Breast epithelium (tissue), 4 donors: Measurements from ENCODE around the gene AMZ2. TPM values are rescaled to one million over a fixed set of nuclear protein-coding genes. Genes with fewer than 3 reads are reported as not detected.
"Not testable (repeated sequence)": the region's sequence is repeated elsewhere in the genome, so short reads cannot be mapped to it uniquely, and the experiment has no call there.

Experiments
- DNase-seq, 2 donors: peaks; one replicate each; pipeline ENCODE4 v3.0.0-alpha.2; 2019; ENCODE audit warnings: low spot score in 2 of 2
- H3K27ac ChIP-seq, 2 donors: fragments of 200-600 bp; sonication (generic) in 1 of 2; one replicate each; pipeline ENCODE4 v1.5.1; 2016 to 2019; ENCODE audit warnings: mild to moderate bottlenecking in 1 of 2
- H3K27me3 ChIP-seq, 2 donors: fragments of 200-600 bp; sonication (generic) in 1 of 2; one replicate each; pipeline versions ENCODE4 v1.5.1 to v1.6.0; 2017 to 2019; ENCODE audit warnings: control low read depth in 1 of 2, mild to moderate bottlenecking in 1 of 2
- H3K36me3 ChIP-seq: fragments of 200-600 bp; one replicate; pipeline ENCODE4 v1.5.1; 2019
- H3K4me1 ChIP-seq, 2 donors: fragments of 200-600 bp; sonication (generic); one replicate each; pipeline ENCODE4 v1.5.1; 2016 to 2019; ENCODE audit warnings: control low read depth in 1 of 2
- H3K4me3 ChIP-seq, 3 donors: fragments of 200-600 bp; sonication (generic); 1 replicate in 2 of 3; 2 replicates in 1 of 3; pipeline ENCODE4 v1.5.1; 2016 to 2019; ENCODE audit warnings: mild to moderate bottlenecking in 3 of 3, moderate library complexity in 2 of 3
- H3K9me3 ChIP-seq, 2 donors: fragments of 200-600 bp; sonication (generic) in 1 of 2; one replicate each; pipeline ENCODE4 v1.5.1; 2016 to 2019; ENCODE audit warnings: control low read depth in 1 of 2
- POLR2A ChIP-seq: fragments of 450-650 bp; IDR thresholded peaks from one replicate; pipeline ENCODE4 v1.6.1; 2016; ENCODE audit warnings: antibody characterized with exemption, mild to moderate bottlenecking, moderate library complexity
- POLR2AphosphoS5 ChIP-seq, 3 donors: sonication (generic); formaldehyde crosslinking; IDR thresholded peaks; one replicate each; pipeline ENCODE4 v1.6.1; 2017; ENCODE audit warnings: antibody characterized with exemption in 3 of 3
- intact Hi-C: fragments of 100-400 bp; cut with DNase I; formaldehyde crosslinking; loops from one replicate; pipeline ENCODE4 v1.15.1; 2023; ENCODE audit warnings: low total_unique reads
- total RNA-seq, 3 donors: library from RNA; depleted of rRNA; stranded (reverse); fragments of >200 nt; gene quantifications; one replicate each; pipeline ENCODE4 v1.1.0, GENCODE V29; 2016
- TF ChIP-seq, protein P1 (sequence below), 3 donors: fragments of 450-650 bp; IDR thresholded peaks; one replicate each; pipeline ENCODE4 v1.5.1; 2016 to 2017; ENCODE audit warnings: antibody characterized with exemption in 3 of 3, mild to moderate bottlenecking in 3 of 3, moderate library complexity in 3 of 3

Gene AMZ2
- total RNA-seq, 3 donors from 2014 or later: 36.7 to 94.9 (median 48.3) TPM

GRCh38 chr17:68277807-68278206 is 30.0 kb downstream of the AMZ2 start:
- intact Hi-C loops: no loop called here
- DNase-seq: no peak
- TF ChIP-seq, protein P1, sequence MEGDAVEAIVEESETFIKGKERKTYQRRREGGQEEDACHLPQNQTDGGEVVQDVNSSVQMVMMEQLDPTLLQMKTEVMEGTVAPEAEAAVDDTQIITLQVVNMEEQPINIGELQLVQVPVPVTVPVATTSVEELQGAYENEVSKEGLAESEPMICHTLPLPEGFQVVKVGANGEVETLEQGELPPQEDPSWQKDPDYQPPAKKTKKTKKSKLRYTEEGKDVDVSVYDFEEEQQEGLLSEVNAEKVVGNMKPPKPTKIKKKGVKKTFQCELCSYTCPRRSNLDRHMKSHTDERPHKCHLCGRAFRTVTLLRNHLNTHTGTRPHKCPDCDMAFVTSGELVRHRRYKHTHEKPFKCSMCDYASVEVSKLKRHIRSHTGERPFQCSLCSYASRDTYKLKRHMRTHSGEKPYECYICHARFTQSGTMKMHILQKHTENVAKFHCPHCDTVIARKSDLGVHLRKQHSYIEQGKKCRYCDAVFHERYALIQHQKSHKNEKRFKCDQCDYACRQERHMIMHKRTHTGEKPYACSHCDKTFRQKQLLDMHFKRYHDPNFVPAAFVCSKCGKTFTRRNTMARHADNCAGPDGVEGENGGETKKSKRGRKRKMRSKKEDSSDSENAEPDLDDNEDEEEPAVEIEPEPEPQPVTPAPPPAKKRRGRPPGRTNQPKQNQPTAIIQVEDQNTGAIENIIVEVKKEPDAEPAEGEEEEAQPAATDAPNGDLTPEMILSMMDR (IDR thresholded peaks at IDR 0.05): no peak
- TF ChIP-seq POLR2AphosphoS5 (IDR thresholded peaks at IDR 0.05) (no peak), POLR2A (no peak)
- no peaks in the 10 kb centered on the region for H3K27me3 ChIP-seq
- H3K27ac ChIP-seq: no peak overlapping the region
- H3K4me1 ChIP-seq: no peaks in the 10 kb centered on the region
- H3K4me3 ChIP-seq: no peak overlapping the region
- H3K9me3 ChIP-seq: peaks cover 0 to 9% of the 10 kb centered on the region in 2 donors
- H3K36me3 ChIP-seq: no peaks in the 10 kb centered on the region

DNA sequence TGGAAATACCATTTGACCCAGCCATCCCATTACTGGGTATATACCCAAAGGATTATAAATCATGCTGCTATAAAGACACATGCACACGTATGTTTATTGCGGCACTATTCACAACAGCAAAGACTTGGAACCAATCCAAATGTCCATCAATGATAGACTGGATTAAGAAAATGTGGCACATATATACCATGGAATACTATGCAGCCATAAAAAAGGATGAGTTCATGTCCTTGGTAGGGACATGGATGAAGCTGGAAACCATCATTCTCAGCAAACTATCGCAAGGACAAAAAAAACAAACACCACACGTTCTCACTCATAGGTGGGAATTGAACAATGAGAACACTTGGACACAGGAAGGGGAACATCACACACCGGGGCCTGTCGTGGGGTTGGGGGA is 34.1 kb downstream of the AMZ2 start:
- intact Hi-C loops, H3K27ac ChIP-seq, DNase-seq, H3K4me1 ChIP-seq, H3K36me3 ChIP-seq, H3K27me3 ChIP-seq, H3K9me3 ChIP-seq, H3K4me3 ChIP-seq: not testable (repeated sequence)

DNA sequence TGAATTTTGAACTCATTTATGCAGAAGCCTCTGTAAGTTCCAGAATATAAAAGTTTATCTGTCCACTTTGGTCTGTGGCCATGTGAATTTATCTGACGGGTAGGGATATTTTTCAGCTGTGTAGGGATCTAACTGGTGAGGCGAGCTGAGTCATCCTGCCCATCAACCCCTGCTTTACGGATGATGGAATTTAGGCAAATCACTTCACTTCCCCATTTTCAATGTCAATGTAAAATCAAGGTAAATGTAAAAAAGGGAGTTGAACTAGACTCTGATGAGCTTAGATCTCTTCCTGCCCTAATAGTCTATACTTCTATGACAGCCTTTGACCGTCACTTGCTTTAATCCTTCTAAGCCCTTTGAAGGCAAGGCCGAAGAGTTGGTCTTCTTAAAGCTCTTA is 40.5 kb downstream of the AMZ2 start:
- Histone ChIP-seq H3K27me3 (peaks cover 0 to 13% of the 10 kb centered on the region in 2 donors), H3K4me1 (peaks cover 0 to 5% of the 10 kb centered on the region in 2 donors), H3K27ac (no peak overlapping the region), H3K36me3 (no peaks in the 10 kb centered on the region), H3K9me3 (no peaks in the 10 kb centered on the region), H3K4me3 (no peak overlapping the region)
- DNase-seq: no peak
- no peak for TF ChIP-seq POLR2AphosphoS5 (IDR thresholded peaks at IDR 0.05)
- no peak for TF ChIP-seq POLR2A
- TF ChIP-seq, protein P1 (IDR thresholded peaks at IDR 0.05): no peak
- intact Hi-C loops: no loop called here

DNA sequence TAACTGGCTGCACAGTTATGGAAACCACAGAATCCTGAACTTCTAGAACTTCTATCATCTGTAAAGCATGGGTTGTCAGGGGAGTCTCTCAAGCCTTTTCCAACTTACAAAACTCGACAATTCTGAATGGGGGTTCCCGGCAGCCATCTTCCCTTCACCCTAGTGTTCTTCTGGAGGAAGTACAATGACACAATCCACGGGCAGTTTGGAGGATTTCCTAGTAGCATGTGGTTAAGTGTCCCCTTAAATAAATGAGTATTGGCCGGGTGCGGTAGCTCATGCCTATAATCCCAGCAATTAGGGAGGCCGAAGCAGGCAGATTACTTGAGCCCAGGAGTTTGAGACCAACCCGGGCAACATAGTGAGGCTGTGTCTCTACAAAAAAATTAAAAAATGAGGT is 41.0 kb downstream of the AMZ2 start:
- H3K27me3 ChIP-seq: peaks cover 0 to 17% of the 10 kb centered on the region in 2 donors
- H3K36me3 ChIP-seq: no peaks in the 10 kb centered on the region
- TF ChIP-seq POLR2A: no peak
- TF ChIP-seq, protein P1 (IDR thresholded peaks at IDR 0.05): no peak
- TF ChIP-seq POLR2AphosphoS5 (IDR thresholded peaks at IDR 0.05): no peak
- no peaks in the 10 kb centered on the region for H3K9me3 ChIP-seq
- no peak overlapping the region for H3K27ac ChIP-seq
- no peak overlapping the region for H3K4me3 ChIP-seq
- peaks cover 0 to 5% of the 10 kb centered on the region in 2 donors for H3K4me1 ChIP-seq
- intact Hi-C loops: no loop called here
- no peak for DNase-seq

DNA sequence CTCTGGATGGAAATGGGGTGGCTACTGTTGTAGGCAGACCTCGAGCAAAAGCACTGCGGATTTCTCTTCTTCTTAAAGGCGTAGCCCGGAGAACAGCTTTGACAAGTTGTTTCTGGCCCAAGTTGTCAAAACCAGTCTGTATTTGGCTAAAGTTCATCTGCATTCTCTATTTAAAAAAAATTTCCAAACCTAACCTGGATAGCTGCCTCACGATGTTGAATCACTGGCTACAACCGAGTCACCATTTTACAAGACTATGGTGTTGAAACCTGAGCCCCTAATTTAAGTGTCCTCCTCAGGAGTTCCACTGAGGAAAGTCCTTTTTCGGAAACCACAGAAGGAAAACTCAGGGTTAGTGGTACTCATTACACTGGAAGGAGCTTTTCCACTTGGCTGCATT is 41.6 kb downstream of the AMZ2 start:
- Histone ChIP-seq H3K36me3 (no peaks in the 10 kb centered on the region), H3K27me3 (peaks cover 0 to 24% of the 10 kb centered on the region in 2 donors), H3K4me1 (peaks cover 0 to 5% of the 10 kb centered on the region in 2 donors), H3K27ac (no peak overlapping the region), H3K4me3 (no peak overlapping the region), H3K9me3 (no peaks in the 10 kb centered on the region)
- TF ChIP-seq, protein P1 (IDR thresholded peaks at IDR 0.05): no peak
- TF ChIP-seq POLR2A (no peak), POLR2AphosphoS5 (IDR thresholded peaks at IDR 0.05) (no peak)
- DNase-seq: no peak
- intact Hi-C loops: no loop called here

- Histone ChIP-seq H3K9me3 (no peaks in the 10 kb centered on the region), H3K4me1 (peaks cover 0 to 5% of the 10 kb centered on the region in 2 donors), H3K4me3 (peak overlapping the region; percentile 54 to 93 (median 61)), H3K27ac (peak overlapping the region in 1 of 2 donors; percentile 92), H3K27me3 (peaks cover 0 to 26% of the 10 kb centered on the region in 2 donors), H3K36me3 (no peaks in the 10 kb centered on the region)
- intact Hi-C loops: no loop called here
- DNase-seq: no peak
- no peak for TF ChIP-seq POLR2A
- no peak for TF ChIP-seq POLR2AphosphoS5 (IDR thresholded peaks at IDR 0.05)
- TF ChIP-seq, protein P1 (IDR thresholded peaks at IDR 0.05): no peak
These were observed 42.1 kb downstream of the AMZ2 start for GRCh38 chr17:68289936-68290267.
